ENCODE measurements around the gene TPM1. TPM values are rescaled to one million over a fixed set of nuclear protein-coding genes. Genes with fewer than 3 reads are reported as not detected.

TPM1 gene
- total RNA-seq, 1 donor from 2014 or later, result 67.5 TPM

DNA sequence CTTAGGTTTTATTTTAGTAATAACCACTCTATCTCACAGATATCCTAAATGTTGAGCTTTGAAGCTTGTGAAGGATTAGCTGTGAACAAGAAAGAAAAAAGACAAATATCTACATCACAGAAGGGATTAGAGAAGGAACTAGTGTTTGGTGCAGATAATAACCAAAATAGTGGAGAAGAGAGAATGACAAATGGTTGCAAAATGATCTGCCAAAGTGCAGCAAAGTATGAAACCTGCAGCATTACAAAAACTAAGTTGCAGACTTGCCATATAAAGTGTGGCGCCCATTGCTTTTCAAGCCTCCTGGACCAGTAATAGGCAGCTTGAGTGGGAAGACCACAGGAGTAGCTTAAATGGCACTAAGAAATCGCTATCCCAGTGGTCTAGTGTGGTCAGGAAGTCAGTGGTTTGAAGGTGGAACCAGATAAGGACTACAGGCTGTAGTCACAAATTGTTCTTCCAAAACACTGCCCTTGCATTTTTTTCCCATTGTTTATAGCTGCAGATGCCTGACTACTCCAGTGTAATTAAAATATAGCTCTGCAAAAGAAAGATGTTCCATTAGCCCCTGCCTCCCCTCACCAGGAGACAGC, 20.7 kb downstream of the TPM1 start:
- Mint-ChIP-seq H3K27me3 (ENCODE audit: low read depth) (no peaks in the 10 kb centered on the region), H3K27ac (ENCODE audit: unreplicated experiment) (no peak overlapping the region), H3K36me3 (ENCODE audit: low read depth) (peaks cover 15% of the 10 kb centered on the region), H3K4me1 (peaks cover 9% of the 10 kb centered on the region), H3K4me3 (no peak overlapping the region), H3K9me3 (no peaks in the 10 kb centered on the region)
- TF ChIP-seq CTCF (conservative IDR thresholded peaks at IDR 0.05), result no peak
- no peak for DNase-seq (ENCODE audit: low read depth, low spot score)

GRCh38 chr15:63063877-63064409, 21.4 kb downstream of the TPM1 start:
- no peaks in the 10 kb centered on the region for H3K9me3 Mint-ChIP-seq
- H3K4me1 Mint-ChIP-seq, result peaks cover 9% of the 10 kb centered on the region
- DNase-seq (ENCODE audit: low read depth, low spot score), result no peak
- no peaks in the 10 kb centered on the region for H3K27me3 Mint-ChIP-seq (ENCODE audit: low read depth)
- H3K27ac Mint-ChIP-seq (ENCODE audit: unreplicated experiment), result no peak overlapping the region
- no peak for TF ChIP-seq CTCF (conservative IDR thresholded peaks at IDR 0.05)
- H3K4me3 Mint-ChIP-seq, result no peak overlapping the region
- H3K36me3 Mint-ChIP-seq (ENCODE audit: low read depth), result peaks cover 15% of the 10 kb centered on the region

DNA sequence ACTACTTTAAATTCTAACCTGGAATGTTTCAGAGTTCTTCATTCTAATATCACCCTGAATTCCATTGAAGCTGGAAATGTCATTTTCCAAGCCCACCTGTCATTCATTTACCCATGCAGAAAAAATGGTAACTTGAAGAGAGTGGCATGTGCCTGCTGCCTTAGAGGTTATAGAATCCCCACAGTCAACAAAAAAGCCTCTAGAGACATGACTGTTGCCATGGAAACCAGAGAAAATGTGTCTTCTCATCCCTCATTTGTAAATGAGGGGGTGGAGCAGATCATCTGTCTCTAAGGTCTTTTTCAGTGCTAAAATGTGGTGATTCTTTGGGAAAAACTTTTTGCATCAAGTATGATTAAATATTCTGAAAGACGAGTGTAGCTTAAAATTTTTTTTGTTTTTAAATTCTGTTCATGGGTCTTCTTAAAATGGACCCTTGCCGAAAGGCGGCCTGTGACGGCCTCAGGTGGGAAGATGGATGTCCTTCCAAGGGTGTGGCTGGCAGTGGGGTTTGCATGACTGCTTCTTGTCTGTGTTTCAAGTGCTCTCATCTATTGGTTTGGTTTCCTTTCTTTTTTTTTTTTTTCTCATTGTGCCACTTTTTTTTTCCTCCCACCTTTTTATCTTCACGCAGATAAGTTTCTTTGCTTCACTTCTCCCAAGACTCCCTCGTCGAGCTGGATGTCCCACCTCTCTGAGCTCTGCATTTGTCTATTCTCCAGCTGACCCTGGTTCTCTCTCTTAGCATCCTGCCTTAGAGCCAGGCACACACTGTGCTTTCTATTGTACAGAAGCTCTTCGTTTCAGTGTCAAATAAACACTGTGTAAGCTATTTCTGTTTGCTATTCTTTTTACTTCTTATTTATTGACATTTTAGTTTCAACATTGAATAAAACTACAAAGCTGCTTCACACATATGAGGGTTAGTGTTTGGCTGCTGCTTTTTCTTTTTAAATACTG, 23.0 kb downstream of the TPM1 start:
- Mint-ChIP-seq H3K4me3 (no peak overlapping the region), H3K27ac (ENCODE audit: unreplicated experiment) (no peak overlapping the region), H3K9me3 (no peaks in the 10 kb centered on the region), H3K4me1 (peaks cover 9% of the 10 kb centered on the region), H3K27me3 (ENCODE audit: low read depth) (no peaks in the 10 kb centered on the region), H3K36me3 (ENCODE audit: low read depth) (peaks cover 15% of the 10 kb centered on the region)
- TF ChIP-seq CTCF (conservative IDR thresholded peaks at IDR 0.05), result no peak
- DNase-seq (ENCODE audit: low read depth, low spot score), result no peak

DNA sequence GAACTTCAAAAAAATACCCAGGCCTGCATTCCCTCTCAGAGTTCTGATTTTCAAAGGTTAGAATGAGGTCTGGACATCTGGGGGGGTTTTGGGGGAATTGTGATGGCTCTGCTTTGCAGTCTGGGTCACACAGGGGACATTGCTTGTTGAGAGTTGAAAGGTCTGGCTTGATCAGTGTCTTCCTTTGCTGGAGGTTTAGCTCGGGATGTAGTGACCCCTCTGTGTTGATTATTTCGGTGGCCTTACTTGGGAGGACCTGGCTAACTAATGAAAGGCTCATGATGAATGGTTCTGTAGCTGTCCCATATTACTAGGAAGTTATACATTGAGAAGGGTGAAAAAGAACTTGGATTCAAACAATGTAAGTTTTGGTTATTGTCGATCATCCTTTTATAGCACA, 23.7 kb downstream of the TPM1 start:
- Mint-ChIP-seq H3K27ac (ENCODE audit: unreplicated experiment) (no peak overlapping the region), H3K36me3 (ENCODE audit: low read depth) (peaks cover 15% of the 10 kb centered on the region), H3K4me3 (no peak overlapping the region), H3K4me1 (peaks cover 16% of the 10 kb centered on the region), H3K27me3 (ENCODE audit: low read depth) (no peaks in the 10 kb centered on the region), H3K9me3 (no peaks in the 10 kb centered on the region)
- no peak for TF ChIP-seq CTCF (conservative IDR thresholded peaks at IDR 0.05)
- no peak for DNase-seq (ENCODE audit: low read depth, low spot score)

GRCh38 chr15:63067306-63067705, 24.8 kb downstream of the TPM1 start:
- H3K9me3 Mint-ChIP-seq, result no peaks in the 10 kb centered on the region
- no peak for TF ChIP-seq CTCF (conservative IDR thresholded peaks at IDR 0.05)
- H3K36me3 Mint-ChIP-seq (ENCODE audit: low read depth), result peaks cover 10% of the 10 kb centered on the region
- no peak overlapping the region for H3K27ac Mint-ChIP-seq (ENCODE audit: unreplicated experiment)
- no peak for DNase-seq (ENCODE audit: low read depth, low spot score)
- no peaks in the 10 kb centered on the region for H3K27me3 Mint-ChIP-seq (ENCODE audit: low read depth)
- no peak overlapping the region for H3K4me3 Mint-ChIP-seq
- H3K4me1 Mint-ChIP-seq, result peaks cover 16% of the 10 kb centered on the region
